ENCODE data around the gene CXorf58.
A peak's percentile ranks its signal among the peaks of the same experiment; 100 is the strongest.
"Not testable (repeated sequence)": the region's sequence is repeated elsewhere in the genome, so short reads cannot be mapped to it uniquely, and the experiment has no call there.

The CXorf58 gene
- 0.27 to 0.31 reads per million in 2 donors for total RNA-seq

GRCh38 chrX:23907498-23908218 is at the start of gene CXorf58, which contains the start of gene APOO:
TSS of gene CXorf58 (plus strand) at chrX:23908006. CDS start at chrX:23910303, 2,297 bp downstream.
TSS of gene APOO (minus strand) at chrX:23907938. CDS start at chrX:23907702, 236 bp downstream.
- peak; percentile 74 to 96 (median 86) for DNase-seq

- not testable (repeated sequence) for DNase-seq
Measured at GRCh38 chrX:23859238-23859637, 48.6 kb upstream of the CXorf58 start.

- peak in 1 of 5 experiments; percentile 3 for DNase-seq
Measured at GRCh38 chrX:23861215-23861896, 46.5 kb upstream of the CXorf58 start.

GRCh38 chrX:23861952-23862351 is 45.9 kb upstream of the CXorf58 start:
- DNase-seq, result not testable (repeated sequence)

GRCh38 chrX:23864742-23865326 is 43.0 kb upstream of the CXorf58 start:
- DNase-seq, result no peak

GRCh38 chrX:23870041-23870440 is 37.8 kb upstream of the CXorf58 start:
- no peak for DNase-seq

- no peak for DNase-seq
Measured at GRCh38 chrX:23871905-23872546, 35.8 kb upstream of the CXorf58 start.

GRCh38 chrX:23879380-23880090 is 28.3 kb upstream of the CXorf58 start:
- DNase-seq, result no peak

GRCh38 chrX:23883737-23884354 is 24.0 kb upstream of the CXorf58 start:
- no peak for DNase-seq

- no peak for DNase-seq
Measured at GRCh38 chrX:23884427-23885024, 23.3 kb upstream of the CXorf58 start.

GRCh38 chrX:23885803-23886202 is 22.0 kb upstream of the CXorf58 start:
- DNase-seq, result no peak

GRCh38 chrX:23887451-23887850 is 20.4 kb upstream of the CXorf58 start:
- no peak for DNase-seq

GRCh38 chrX:23887918-23888317 is 19.9 kb upstream of the CXorf58 start:
- no peak for DNase-seq

GRCh38 chrX:23888887-23889501 is 18.8 kb upstream of the CXorf58 start:
- DNase-seq, result no peak

- no peak for DNase-seq
Measured at GRCh38 chrX:23890933-23891332, 16.9 kb upstream of the CXorf58 start.

GRCh38 chrX:23894993-23895392 is 12.8 kb upstream of the CXorf58 start:
- not testable (repeated sequence) for DNase-seq

GRCh38 chrX:23896539-23896938 is 11.3 kb upstream of the CXorf58 start:
- not testable (repeated sequence) for DNase-seq

GRCh38 chrX:23896981-23897380 is 10.8 kb upstream of the CXorf58 start:
- peak in 1 of 5 experiments; percentile 38 for DNase-seq

- no peak for DNase-seq
Measured at GRCh38 chrX:23898412-23898959, 9.3 kb upstream of the CXorf58 start.

GRCh38 chrX:23900220-23900797 is 7.5 kb upstream of the CXorf58 start:
- no peak for DNase-seq

Data from T-helper 2 cell (primary cell).